Measurements from ENCODE around the gene ZPBP2. TPM values are rescaled to one million over a fixed set of nuclear protein-coding genes. Genes with fewer than 3 reads are reported as not detected.

Gene ZPBP2
- total RNA-seq, 1 experiment from 2014 or later, result not detected

- Histone ChIP-seq H2AFZ (ENCODE audit: low read length) (no peak overlapping the region), H2BK20ac (ENCODE audit: low read depth, low read length, poor library complexity, severe bottlenecking) (no peak overlapping the region), H3K4me2 (ENCODE audit: insufficient read depth, insufficient read length, low read length) (no peak overlapping the region), H2BK15ac (ENCODE audit: low read depth, low read length) (no peak overlapping the region), H4K91ac (ENCODE audit: insufficient read length, low read depth, low read length) (no peak overlapping the region), H2BK5ac (ENCODE audit: insufficient read length, low read length) (no peak overlapping the region), H3K9ac (ENCODE audit: extremely low read depth, insufficient read length, low read length) (no peak overlapping the region), H4K8ac (replicated peaks; ENCODE audit: insufficient read length, low read depth, low read length) (no peak overlapping the region), H2AK5ac (ENCODE audit: insufficient read length, low read length) (no peak overlapping the region), H4K5ac (ENCODE audit: insufficient read length, low read depth, low read length) (no peak overlapping the region), H3K79me1 (ENCODE audit: insufficient read depth, low read depth, low read length, poor library complexity, severe bottlenecking) (no peaks in the 10 kb centered on the region), H3K4ac (ENCODE audit: low read depth, low read length) (no peak overlapping the region), H4K20me1 (ENCODE audit: control insufficient read depth, insufficient read depth, insufficient read length) (no peaks in the 10 kb centered on the region), H3K27ac (ENCODE audit: insufficient read length, low read depth, low read length) (no peak overlapping the region), H3K4me1 (ENCODE audit: insufficient read depth, low read length) (no peaks in the 10 kb centered on the region), H3T11ph (ENCODE audit: low read length) (no peak overlapping the region), H3K14ac (ENCODE audit: insufficient read depth, low read length) (no peak overlapping the region), H2BK12ac (ENCODE audit: insufficient read length, low read depth, low read length) (no peak overlapping the region), H3K18ac (ENCODE audit: insufficient read length, low read depth, low read length) (no peak overlapping the region), H3K23ac (ENCODE audit: insufficient read length, low read depth, low read length) (no peak overlapping the region), H3K9me3 (ENCODE audit: control insufficient read depth, low read depth, low read length) (no peaks in the 10 kb centered on the region), H3K79me2 (ENCODE audit: insufficient read depth, low read length) (no peaks in the 10 kb centered on the region), H3K27me3 (ENCODE audit: insufficient read depth, low read length) (no peaks in the 10 kb centered on the region), H3K56ac (ENCODE audit: insufficient read length, low read depth, low read length) (no peak overlapping the region), H3K23me2 (ENCODE audit: insufficient read length, low read depth, low read length, poor library complexity, severe bottlenecking) (no peaks in the 10 kb centered on the region), H2BK120ac (ENCODE audit: low read depth, low read length, poor library complexity, severe bottlenecking) (no peak overlapping the region)
- DNase-seq, result no peak
- TF ChIP-seq CTCF (conservative IDR thresholded peaks at IDR 0.05), result no peak
- no peak overlapping the region for H3K4me3 Mint-ChIP-seq
- H3K27ac Mint-ChIP-seq, result peak overlapping the region in 1 of 3 experiments; percentile 83; a peak in 1 of 7 replicates
- peaks cover 6 to 12% (median 9%) of the 10 kb centered on the region in 3 experiments; a peak in 6 of 7 replicates for H3K36me3 Mint-ChIP-seq (ENCODE audit: insufficient read depth in 1 of 3, low read depth in 3 of 3)
- no peaks in the 10 kb centered on the region for H3K27me3 Mint-ChIP-seq (ENCODE audit: low read depth)
- WGBS (ENCODE audit: extremely low coverage, insufficient read length, low lambda C conversion rate), result no CpG with 5 or more reads among the region's 6 CpGs
- H3K4me1 Mint-ChIP-seq, result no peaks in the 10 kb centered on the region
- no peaks in the 10 kb centered on the region for H3K9me3 Mint-ChIP-seq
These were observed 40.9 kb downstream of the ZPBP2 start for GRCh38 chr17:39908789-39909352.

All from H9 (cell line).